ENCODE data around the gene ANXA2R.

ANXA2R gene

GRCh38 chr5:42995360-42995751 lies 44.8 kb downstream of the ANXA2R start:
- DNase-seq: peak in 1 of 6 experiments; percentile 10

- peak; percentile 69 to 94 (median 81) for DNase-seq
Observed at GRCh38 chr5:42994555-42995359, 45.4 kb downstream of the ANXA2R start.

GRCh38 chr5:42994246-42994554 lies 45.9 kb downstream of the ANXA2R start:
- no peak for DNase-seq

GRCh38 chr5:42993516-42994245 lies 46.4 kb downstream of the ANXA2R start:
- peak; percentile 64 to 88 (median 72) for DNase-seq

GRCh38 chr5:42992088-42992879 lies 47.8 kb downstream of the ANXA2R start:
- DNase-seq: peak; percentile 55 to 86 (median 72)

- peak in 1 of 6 experiments; percentile 37 for DNase-seq
Observed at GRCh38 chr5:42991404-42992087, 48.6 kb downstream of the ANXA2R start.

GRCh38 chr5:42990892-42991291 lies 49.2 kb downstream of the ANXA2R start:
- DNase-seq: no peak

All from stimulated activated naive CD4-positive, alpha-beta T cell (primary cell).